Measurements from ENCODE around the gene C3orf49.

The C3orf49 gene

DNA sequence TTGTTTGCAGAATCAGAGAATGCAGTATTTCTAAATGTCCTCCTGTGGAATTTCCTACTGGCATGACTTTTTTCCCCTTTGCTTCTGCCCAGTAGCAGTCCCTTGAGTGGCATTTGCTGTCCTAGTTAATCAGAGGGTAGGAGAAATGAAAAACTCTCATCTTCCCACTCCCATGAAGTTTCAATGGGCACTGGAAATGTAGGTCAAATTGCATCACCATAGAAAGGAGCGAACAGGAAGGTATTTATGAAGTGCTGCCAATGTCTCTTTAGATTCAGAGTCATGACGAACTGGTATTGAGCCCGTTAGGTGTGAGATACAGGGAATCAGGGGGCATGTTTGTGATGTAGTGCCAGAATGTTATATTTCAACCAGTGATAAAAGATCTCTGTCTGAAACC is 67.8 kb downstream of the C3orf49 start:
- no peak for DNase-seq

GRCh38 chr3:63891518-63891917 is 72.4 kb downstream of the C3orf49 start:
- DNase-seq, result no peak

GRCh38 chr3:63892773-63893352 is 73.8 kb downstream of the C3orf49 start:
- DNase-seq, result no peak

DNA sequence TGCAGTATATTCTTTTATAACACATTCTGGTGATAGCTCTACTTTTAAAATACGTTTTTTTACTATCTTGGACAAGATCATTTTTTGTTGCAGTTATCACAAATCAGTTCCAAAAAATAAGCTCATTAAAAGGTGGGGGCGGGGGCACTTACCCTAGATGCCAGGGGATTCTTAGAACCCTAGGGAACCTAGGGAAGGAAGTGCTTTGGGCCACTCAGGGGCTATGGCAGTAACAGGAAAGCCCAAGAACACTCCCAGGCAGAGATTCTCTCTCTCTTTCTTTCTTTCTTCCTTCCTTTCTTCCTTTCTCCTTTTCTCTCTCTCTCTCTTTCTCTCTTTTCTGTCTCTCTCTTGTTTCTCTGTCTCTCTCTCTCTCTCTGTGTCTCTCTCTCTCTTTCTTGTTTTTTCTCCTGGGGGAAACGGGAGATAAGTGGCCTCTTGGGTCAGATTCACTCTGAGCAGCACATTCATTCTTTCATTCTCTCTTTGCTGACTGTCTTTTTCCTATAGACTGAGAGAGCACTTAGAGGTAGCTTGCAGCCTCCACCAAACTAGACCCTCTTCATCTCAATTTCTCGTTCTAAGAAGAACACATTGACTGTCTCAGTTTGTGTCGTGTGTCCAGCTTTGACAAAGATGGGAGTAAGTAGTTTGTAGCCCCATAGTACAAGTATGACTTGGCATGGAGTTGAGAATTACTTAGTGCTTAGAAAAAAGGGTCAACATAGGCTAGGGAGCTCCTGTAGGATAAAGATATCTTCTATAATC is 76.5 kb downstream of the C3orf49 start:
- DNase-seq, result no peak

GRCh38 chr3:63896332-63897030 is 77.4 kb downstream of the C3orf49 start:
- peak; percentile 45 for DNase-seq

Measured in fibroblast of skin of scalp (primary cell).